Non-pigmented ciliary epithelial cell (primary cell): ENCODE data around the gene LDHB.
"Not testable (repeated sequence)": the region's sequence is repeated elsewhere in the genome, so short reads cannot be mapped to it uniquely, and the experiment has no call there.

Experiments
- DNase-seq: peaks from one replicate; pipeline ENCODE4 v3.0.0-alpha.2; 2010; ENCODE audit warnings: low read depth

Gene LDHB

DNA sequence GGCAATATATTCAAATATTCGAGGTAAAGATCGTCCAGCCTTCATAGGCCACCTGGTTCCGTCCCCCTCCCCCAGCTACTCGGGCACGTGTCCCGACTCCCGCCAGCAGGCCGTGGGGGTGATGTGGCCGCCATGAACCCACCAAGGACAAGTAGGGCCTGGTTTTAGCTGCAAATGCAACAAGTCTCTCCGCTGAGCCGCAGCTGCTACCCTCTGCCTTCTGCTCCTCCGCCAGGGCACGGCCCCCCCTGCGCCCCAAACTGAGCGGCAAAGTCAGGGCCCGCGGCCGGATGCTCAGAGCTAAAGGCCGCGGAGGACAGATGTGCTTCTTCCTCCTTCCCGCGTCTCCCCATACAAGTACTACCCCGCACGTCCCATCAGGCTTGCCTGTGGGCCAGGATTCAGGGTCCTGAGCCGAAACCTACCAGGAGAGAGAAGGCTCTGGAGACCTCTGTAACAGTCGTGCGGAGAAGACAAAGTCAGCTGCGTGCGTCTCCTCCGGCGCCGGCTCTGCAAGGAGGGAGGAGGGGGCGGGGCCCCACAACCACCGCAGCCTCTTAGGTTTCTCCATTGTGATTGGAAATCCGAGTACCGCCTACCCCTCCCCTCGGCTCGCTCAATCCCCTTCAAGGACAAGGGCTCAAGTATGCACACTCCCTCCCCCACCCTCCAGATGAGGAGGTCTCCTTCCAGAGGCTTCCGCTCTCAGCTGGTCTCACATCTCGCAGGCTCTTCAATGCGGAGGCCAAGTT is at the start of gene LDHB:
Gene LDHB (minus strand): TSS at position 517 of the 752 bp plus-strand sequence. CDS start 3,171 bp downstream, outside the sequence.
- DNase-seq = peak; percentile 91

DNA sequence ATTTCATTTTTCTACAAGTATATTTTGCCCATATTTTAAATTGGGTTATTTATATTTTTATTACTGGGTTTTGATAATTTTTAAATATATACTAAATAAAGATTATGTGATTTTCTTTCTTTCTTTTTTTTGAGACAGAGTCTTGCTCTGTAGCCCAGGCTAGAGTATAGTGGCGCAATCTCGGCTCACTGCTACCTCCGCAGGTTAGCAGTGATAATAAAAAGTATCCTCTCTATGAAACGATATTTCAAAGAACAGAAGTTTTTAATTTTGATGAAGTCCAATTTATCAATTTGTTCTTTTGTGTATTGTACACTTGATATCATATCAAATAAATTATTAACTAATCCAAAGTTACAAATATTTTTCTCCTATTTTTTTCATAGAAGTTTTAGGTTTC is 47.2 kb upstream of the LDHB start:
- no peak for DNase-seq

DNA sequence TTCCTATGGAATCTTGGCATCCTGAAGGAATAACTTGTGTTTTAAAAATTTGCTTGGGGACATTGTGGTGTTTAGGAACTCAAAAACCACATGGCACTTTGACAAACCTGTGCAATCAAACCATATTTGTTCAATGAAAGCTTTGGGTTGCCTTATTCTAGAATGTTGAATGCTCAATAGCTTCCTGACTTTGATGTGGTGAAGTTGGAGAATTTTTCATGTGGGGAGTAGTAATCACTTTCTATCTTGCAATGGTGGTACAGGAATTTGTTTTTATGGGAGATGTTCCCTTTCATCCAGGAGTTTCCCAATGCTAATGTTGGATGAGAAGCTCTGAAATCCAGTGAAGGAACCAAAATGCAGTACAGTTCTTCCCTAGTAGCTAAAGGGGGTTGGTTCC is 42.2 kb upstream of the LDHB start:
- no peak for DNase-seq

DNA sequence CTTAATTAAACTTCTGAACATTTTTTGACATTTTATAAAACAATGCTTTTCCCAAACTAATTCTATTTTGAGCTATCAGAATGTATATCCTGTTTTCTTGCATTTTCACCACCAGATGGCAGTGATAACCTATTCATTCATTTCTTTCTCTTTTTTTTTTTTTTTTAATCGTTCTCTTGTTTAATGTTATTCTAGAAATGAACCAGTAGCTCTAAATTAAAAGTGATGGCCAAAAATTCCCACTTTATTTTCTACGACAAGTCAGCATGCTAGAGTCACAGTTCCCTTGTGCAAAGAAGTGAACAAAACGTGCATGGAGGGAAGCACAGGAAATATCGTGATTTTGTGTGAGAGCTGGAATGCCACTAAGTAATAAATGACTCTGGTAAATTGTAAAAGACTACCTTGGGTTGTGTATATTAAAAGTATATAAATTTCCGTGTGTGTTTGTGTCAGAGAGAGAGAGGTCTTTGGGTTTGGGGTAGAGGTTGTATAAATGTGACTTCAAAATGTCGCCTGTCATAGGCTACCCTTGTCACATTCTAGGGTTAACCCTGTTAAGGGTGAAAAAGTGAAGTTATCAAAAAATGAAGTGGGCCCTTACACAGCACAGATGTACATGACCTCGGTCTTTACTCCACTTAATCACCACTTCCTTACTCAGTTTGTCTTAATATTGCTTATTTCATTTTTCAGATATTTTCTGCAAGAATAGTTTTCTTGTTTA is 40.4 kb upstream of the LDHB start:
- DNase-seq = peak; percentile 8

DNA sequence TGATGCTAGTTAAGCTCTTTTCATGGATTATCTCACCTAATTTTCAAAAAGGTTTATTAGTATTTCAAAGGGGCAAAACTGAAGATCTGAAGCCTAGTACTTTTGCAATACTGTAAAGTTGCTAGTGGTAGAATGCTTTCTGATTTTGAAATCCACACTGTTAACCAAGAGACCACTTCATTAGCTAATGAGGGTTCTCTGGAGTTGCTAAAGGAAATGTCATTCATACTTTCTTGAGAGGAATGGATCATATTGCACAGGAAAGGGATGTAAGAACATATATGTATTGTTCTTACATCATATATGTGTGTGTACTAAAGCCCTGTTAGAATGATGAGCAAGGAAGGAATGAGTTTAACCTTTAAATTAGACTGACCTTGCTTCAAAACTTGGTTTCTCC is 39.0 kb upstream of the LDHB start:
- no peak for DNase-seq

DNA sequence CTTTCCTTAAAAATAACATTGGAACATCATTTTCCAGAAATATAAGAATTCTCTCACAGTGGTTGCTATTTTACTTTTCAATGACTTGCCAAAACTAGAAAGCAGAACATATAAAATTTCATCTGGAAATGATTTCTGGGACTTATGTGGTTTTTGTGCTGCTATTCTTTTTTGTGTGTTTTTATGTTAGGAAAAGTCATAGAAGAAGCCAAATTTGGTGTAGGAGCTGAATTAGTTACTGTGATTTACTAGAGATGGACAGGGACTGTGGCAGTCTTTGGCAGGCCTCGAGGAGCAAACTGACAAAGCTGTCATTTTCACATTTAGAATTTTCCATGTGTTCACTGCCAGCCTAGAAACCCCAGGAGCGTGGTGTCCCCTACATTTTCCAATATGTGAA is 38.3 kb upstream of the LDHB start:
- DNase-seq = no peak

DNA sequence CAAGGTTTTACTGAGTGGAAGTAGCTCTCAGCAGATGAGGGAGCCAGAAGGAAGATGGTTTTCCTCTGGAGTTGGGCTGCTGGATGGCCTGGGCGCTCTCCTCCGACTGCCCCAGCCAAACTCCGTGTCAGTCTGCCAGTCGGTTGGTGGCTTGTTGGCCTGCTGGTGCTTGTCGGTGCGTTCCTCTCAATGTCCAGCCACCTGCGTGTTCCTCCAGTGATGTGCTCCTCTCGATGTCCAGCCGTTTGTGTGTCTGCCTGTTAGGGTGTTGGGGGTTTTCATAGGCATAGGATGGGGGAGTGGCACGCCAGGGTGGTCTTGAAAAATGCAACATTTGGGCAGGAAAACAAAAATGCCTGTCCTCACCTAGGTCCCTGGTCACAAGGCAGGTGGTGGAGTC is 37.0 kb upstream of the LDHB start:
- DNase-seq = no peak

DNA sequence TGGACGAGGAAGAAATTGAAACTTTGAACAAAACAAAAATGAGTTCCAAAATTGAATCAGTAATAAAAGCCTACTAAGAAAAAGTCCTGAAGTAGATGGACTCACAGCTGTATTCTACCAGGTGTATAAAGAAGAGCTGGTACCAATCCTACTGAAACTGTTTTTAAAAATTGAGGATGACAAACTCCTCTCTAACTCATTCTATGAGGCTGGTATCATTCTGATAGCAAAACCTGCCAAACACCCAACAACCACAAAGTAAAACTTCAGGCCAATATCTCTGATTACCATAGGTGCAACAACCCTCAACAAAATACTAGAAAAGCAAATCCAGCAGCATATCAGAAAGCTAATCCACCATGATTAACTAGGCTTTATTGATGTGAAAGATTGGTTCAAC is 33.9 kb upstream of the LDHB start:
- DNase-seq = no peak

DNA sequence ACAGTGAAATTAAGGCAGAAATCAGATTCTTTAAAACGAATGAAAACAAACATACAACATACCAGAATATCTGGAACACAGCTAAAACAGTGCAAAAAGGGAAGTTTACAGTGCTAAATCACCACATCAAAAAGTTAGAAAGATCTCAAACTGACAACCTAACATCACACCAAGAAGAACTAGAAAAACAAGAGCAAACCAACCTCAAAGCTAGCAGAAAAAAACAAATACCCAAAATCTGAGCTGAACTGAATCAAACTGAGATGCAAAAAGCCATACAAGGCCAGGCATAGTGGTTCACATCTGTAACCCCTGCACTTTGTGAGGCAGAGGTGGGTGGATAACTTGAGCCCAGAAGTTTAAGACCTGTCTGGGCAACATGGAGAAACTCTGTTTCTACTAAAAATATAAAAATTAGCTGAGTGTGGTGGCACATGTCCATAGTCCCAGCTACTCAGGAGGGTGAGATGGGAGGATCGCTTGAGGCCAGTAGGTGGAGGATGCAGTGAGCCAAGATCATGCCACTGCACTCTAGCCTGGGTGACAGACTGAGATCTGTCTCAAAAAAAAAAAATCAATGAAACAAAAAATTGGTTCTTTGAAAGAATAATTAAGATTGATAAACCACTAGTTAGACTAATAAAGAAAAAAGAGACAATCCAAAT is 33.2 kb upstream of the LDHB start:
- no peak for DNase-seq

DNA sequence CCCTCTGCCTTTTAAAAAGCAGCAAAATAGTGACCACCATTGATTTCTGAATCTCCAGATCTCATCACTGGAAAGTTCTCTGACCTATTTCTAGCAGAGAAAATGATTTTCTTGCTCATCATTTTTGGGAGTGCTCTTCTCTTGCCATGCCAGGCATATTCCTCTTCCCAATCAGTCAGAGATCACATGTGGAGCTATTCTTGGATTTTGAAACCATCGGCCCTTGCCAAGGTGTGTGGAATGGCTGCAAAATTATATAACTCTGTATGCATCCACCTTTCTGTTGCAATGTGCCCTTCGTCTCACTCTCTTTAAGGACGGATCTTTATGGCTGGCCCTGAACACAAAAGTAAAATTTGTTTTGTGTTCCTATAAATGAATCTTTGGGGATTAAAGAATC is 25.5 kb upstream of the LDHB start:
- no peak for DNase-seq

DNA sequence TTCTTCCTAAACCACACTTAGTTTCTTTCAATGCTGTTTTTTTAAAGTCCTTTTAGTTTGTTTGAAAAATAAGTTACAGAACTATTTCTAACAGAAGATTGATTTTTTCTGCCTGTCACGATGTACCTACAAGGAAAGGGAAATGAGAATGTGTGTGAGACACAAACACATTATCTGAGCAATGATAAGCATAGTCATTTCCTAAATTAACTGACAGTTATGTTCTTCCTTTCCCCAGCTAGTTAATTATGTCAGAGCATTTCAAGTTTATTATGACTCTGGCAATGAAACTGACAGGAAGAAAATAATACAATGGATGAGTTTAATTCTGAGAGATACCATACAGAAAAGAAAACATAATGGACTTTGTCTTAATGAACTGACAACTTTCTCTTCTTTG is 21.3 kb upstream of the LDHB start:
- DNase-seq = no peak

DNA sequence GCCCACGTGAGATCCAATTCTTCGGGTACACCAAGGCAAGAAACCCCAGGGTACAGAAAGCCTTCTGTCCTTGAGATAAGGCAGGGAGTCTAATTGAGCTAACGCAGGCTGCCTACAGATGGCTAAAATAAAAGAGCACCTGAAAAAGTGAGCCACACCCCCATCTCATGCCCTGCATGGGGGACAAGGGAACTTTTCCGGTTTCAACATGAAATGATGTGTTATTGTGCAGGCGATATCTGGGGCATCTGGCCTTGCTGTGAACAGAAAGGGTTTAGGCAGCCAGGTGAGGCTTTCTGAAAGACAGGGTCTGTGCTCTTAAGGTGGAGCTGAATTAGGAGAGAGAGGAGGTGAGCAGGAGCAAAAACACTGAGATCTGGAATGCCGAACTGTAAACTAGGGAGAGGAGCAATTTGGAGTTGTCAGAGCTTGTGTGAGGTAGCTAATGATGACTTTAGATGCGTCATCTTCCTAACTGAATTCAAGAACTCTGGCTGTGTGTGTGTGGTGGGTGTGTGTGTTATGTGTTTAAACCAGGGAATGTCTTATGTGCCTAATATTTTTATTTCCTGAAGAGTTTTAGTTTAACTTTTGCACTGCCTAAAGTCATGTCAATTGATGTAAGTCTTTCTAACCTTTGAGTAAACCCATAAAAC is 20.1 kb upstream of the LDHB start:
- no peak for DNase-seq

DNA sequence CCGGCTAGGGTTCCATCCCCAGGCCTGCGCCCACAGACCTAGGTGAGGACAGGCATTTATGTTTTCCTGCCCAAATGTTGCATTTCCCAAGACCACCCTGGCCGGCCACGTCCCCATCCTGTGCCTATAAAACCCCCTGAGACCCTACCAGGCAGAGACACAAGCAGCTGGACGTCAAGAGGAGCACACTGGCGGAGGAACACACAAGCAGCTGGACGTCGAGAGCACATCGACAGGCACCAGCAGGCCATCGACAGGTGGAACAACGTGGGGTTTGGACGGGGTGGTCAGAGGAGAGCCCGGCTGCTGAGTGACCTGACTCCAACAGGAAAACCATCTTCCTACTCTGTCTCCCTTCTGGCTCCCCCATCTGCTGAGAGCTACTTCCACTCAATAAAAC is 19.6 kb upstream of the LDHB start:
- no peak for DNase-seq

DNA sequence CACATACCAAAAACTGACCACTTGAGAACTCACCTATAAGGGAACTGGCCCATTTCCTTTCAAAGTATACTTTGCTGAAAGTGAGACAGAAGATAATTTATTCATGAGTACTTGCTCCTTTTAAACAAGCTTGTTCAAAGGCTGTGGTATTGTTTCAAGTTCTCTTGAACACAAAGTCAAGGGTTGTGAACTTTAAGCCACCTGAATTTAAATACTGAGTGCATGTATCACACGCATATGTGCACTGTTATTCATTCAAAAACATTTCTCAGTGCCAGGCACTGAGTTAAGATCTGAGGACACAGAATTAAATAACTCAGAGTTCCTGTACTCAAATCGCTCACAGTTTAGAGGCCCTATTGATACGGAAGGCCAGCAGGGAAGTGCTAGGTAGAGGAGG is 19.1 kb upstream of the LDHB start:
- no peak for DNase-seq

DNA sequence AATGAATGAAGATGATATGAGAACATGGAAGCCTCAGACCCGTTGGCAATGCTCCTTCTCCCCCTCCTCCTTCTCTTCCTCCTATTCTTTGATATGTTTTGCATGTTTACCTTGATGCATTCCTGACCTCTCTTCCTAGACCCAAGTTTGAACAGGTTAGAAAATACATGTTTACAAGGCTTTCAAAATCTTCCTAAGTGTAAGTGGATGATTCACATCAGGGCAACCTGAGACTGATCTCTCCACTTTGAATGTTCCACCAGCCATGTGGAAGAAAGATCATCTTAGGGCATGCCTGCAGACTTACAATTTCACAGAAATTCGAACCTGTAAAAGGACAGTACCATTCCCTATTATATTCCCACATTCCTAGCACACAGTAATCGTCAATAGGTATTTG is 18.0 kb upstream of the LDHB start:
- no peak for DNase-seq

DNA sequence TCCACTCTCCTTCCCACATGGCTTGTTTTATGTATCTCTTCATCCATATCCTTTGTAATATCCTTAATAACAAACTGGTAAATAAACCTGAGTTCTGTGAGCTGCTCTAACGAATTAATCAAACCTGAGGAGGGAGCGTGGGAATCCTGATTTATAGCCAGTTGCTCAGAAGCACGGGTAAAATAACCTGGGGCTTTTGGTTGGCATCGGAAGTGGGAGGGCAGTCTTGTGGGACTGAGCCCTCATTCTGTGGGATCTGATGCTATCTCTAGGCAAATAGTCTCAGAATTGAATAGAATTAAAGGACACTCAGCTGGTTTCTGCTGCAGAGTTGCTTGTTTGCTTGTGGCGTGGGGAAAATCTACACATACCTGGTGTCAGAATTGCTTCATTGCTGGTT is 17.5 kb upstream of the LDHB start:
- DNase-seq = no peak

DNA sequence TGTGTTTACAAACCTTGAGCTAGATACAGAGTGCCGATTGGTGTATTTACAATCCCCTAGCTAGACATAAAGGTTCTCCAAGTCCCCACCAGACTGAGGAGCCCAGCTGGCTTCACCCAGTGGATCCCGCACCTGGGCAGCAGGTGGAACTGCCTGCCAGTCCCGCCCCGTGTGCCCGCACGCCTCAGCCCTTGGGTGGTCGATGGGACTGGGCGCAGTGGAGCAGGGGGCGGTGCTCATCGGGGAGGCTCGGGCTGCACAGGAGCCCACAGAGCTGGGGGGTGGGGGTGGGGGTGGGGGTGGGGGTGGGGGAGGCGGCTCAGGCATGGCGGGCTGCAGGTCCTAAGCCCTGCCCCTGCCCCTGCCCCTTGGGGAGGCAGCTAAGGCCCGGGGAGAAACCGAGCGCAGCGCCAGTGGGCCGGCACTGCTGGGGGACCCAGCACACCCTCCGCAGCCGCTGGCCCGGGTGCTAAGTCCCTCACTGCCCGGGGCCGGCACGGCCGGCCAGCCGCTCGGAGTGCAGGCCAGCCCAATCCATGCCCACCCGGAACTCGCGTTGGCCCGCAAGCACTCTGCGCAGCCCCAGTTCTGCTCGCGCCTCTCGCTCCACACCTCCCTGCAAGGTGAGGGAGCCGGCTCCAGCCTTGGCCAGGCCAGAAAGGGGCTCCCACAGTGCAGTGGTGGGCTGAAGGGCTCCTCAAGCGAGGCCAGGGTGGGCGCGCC is 16.3 kb upstream of the LDHB start:
- DNase-seq = not testable (repeated sequence)

DNA sequence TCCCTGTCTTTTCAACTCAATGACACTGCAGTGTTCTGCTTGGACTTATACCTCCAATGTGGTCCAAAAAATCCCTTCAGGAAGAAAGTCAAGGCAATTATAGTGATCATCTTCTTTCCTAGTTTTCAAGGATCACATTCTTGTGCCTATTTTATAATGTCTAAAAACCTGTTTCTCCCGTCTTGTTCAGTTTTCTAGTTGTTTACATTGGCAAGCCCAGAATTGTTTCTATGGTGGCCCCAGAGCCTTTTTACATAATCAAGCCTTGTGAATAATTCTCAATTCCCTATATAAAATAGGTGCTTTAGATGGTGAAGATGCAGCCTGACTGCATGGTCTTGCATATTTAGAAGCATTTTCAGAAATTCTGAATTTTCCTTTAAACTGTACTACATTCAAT is 14.5 kb upstream of the LDHB start:
- DNase-seq = no peak

DNA sequence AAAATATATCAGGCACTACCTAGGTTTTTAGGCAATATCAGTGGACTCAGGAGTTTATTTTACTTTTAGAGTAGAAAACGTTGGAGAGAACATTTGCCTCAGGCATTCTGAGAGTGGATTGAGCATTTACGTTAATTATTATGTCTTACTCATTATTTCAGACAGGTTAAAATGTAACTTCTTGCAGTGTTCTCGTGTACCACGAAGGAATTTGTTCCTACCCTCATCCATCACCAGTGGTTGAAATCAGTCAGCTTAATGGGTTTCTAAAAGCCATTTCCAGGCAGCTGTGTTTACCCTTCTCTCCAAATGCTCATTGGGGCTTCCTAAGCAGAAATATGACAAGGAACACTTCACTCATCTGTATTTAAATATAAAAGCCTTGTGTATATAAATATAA is 9.1 kb upstream of the LDHB start:
- DNase-seq = no peak

DNA sequence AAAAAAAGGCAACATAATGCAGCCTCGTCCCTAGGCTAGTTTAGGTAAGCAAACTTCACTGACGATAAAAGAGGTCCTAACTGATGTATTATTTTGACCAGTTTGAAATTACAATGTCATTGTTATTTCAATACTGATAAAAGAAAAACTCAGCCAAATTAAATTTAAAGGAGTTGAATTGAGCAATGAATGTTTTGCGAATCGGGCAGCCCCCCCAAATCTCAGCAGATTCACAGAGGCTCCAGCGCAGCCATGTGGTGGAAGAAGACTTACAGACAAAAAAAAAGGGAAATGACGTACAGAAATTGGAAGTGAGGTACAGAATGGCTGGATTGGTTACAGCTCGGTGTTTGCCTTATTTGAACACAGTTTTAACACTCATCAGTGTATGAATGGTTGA is 8.2 kb upstream of the LDHB start:
- no peak for DNase-seq

DNA sequence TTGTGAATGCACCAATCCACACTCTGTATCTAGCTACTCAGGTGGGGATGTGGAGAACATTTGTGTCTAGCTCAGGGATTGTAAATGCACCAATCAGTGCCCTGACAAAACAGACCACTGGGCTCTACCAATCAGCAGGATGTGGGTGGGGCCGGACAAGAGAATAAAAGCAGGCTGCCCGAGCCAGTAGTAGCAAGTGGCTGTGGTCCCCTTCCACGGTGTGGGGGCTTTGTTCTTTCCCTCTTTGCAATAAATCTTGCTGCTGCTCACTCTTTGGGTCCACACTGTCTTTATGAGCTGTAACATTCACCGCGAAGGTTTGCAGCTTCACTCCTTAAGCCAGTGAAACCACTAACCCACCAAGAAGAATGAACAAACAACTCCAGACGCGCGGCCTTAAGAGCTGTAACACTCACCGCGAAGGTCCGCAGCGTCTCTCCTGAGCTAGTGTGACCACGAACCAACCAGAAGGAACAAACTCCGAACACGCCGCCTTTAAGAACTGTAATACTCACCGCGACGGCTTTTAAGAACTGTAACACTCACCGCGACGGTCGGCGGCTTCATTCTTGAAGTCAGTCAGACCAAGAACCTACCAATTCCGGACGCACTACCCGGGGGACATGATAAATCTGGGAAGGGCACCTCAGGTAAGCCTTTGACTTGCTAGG is 4.6 kb upstream of the LDHB start:
- no peak for DNase-seq
